A673 (cell line): ENCODE measurements around the gene SULT1A1.

Source experiments
- EZH2 ChIP-seq: fragments of 200-600 bp; sonication (generic); IDR thresholded peaks from 2 replicates; pipeline ENCODE4 v1.6.1; 2017; ENCODE audit warnings: borderline replicate concordance, low read depth, mild to moderate bottlenecking, mixed read lengths, antibody characterized with exemption, low read length; ENCODE audit not compliant: poor library complexity, severe bottlenecking
- TF ChIP-seq, protein P1 (sequence below): fragments of 300-800, 200-600 bp; sonication (generic); conservative IDR thresholded peaks from 2 replicates; pipeline ENCODE4 v1.5.1; 2017; ENCODE audit warnings: low read depth, mild to moderate bottlenecking, antibody characterized with exemption, low read length, moderate library complexity, mixed read lengths

DNA sequence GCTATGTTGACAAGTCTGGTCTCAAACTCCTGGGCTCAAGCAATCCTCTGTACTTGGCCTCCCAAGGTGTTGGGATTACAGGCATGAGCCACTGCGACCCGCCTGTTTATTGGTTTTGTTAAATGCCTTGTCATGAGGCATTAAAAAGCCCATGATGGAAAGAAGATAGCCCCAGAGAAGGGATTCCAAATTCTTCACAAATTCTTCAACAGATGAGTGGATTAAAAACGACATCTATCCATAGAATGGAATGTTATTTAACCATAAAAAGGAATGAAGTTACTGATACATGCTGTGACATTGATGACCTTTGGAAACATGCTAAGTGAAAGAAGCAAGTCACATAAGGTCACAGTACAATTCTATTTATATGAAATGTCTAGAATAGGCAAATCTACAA lies 51.4 kb downstream of the SULT1A1 start:
- TF ChIP-seq, protein P1, sequence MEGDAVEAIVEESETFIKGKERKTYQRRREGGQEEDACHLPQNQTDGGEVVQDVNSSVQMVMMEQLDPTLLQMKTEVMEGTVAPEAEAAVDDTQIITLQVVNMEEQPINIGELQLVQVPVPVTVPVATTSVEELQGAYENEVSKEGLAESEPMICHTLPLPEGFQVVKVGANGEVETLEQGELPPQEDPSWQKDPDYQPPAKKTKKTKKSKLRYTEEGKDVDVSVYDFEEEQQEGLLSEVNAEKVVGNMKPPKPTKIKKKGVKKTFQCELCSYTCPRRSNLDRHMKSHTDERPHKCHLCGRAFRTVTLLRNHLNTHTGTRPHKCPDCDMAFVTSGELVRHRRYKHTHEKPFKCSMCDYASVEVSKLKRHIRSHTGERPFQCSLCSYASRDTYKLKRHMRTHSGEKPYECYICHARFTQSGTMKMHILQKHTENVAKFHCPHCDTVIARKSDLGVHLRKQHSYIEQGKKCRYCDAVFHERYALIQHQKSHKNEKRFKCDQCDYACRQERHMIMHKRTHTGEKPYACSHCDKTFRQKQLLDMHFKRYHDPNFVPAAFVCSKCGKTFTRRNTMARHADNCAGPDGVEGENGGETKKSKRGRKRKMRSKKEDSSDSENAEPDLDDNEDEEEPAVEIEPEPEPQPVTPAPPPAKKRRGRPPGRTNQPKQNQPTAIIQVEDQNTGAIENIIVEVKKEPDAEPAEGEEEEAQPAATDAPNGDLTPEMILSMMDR: no peak
- no peak for TF ChIP-seq EZH2
